ENCODE results near the gene TFF3.

TFF3 gene

DNA sequence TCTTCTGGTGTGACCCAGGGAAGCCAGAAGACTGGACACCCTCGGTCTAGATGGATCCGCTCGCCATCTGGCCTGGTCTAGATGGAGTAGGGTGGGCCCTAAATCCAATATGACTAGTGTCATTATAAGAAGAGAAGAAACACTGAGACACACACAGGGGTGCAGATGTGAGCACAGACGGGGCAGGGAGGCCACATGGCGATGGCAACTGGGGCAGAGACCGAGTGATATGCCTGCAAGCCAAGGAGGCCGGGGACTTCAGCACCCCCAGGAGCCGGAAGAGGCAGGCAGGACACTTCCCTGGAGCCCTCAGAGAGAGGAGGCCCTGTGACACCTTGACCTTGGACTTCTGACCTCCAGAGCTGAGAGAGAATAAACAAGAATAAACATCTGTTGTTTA, 5.6 kb upstream of the TFF3 start:
- DNase-seq (ENCODE audit: insufficient read length, low spot score) (no peak), FAIRE-seq (no peak)
- TF ChIP-seq, protein P1, sequence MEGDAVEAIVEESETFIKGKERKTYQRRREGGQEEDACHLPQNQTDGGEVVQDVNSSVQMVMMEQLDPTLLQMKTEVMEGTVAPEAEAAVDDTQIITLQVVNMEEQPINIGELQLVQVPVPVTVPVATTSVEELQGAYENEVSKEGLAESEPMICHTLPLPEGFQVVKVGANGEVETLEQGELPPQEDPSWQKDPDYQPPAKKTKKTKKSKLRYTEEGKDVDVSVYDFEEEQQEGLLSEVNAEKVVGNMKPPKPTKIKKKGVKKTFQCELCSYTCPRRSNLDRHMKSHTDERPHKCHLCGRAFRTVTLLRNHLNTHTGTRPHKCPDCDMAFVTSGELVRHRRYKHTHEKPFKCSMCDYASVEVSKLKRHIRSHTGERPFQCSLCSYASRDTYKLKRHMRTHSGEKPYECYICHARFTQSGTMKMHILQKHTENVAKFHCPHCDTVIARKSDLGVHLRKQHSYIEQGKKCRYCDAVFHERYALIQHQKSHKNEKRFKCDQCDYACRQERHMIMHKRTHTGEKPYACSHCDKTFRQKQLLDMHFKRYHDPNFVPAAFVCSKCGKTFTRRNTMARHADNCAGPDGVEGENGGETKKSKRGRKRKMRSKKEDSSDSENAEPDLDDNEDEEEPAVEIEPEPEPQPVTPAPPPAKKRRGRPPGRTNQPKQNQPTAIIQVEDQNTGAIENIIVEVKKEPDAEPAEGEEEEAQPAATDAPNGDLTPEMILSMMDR (IDR thresholded peaks at IDR 0.05; ENCODE audit: insufficient read depth, missing control alignments) = no peak

DNA sequence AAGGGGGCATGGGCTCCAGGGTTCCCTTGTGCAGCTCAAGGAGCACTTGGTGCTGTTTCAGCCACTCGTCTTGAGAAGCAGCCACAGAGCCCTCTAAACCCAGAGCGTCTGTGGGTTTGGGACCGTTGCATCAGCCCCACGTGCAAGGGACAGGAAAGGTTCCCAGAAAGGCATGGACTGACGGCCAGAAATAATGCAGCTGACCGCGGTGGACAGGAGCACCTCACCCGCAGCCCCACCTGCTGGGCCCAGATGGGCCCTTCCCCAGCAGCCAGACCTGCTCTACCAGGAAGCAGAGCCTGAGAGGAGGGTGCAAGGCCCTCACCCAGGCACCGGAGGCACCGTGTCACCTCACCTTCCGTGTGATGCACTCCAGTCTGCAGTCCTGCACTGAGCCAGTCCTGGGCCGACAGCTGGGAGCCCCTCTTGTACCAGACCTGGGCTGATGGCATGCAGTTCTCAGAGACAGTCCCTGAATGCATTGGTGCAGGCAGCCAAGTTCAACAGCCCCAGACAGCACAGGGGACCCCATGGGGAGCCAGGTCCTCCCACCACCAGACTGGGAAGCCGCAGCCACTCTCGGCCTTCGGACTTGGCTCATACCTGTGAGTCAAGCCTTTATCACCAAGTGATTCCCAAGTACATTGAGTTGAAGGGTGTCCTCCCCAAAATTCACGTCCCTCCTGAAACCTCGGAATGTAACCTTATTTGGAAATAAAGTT, 4.8 kb upstream of the TFF3 start:
- FAIRE-seq (no peak), DNase-seq (ENCODE audit: insufficient read length, low spot score) (no peak)
- TF ChIP-seq, protein P1 (IDR thresholded peaks at IDR 0.05; ENCODE audit: insufficient read depth, missing control alignments) = no peak

DNA sequence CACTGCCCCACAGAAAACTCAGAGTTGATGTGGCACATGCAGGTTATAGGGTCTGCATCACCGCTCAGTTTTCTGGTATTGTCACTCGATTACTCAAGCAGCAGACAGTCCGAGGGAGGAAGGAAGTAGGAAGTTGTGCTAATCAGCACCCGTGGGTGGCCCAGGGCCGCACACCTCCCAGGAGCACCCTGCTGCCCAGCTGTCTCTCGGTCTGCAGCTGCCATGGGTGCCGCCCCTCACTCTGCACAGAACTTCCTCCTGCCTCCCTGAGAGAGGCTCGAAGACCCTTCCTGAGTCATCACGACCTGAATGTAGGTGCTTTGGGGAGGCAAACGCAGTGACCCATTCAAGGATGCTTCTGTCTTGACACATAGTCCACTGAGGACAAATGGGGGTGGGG, 4.2 kb upstream of the TFF3 start:
- DNase-seq (ENCODE audit: insufficient read length, low spot score) = no peak
- TF ChIP-seq, protein P1 (IDR thresholded peaks at IDR 0.05; ENCODE audit: insufficient read depth, missing control alignments) = no peak
- FAIRE-seq = no peak

DNA sequence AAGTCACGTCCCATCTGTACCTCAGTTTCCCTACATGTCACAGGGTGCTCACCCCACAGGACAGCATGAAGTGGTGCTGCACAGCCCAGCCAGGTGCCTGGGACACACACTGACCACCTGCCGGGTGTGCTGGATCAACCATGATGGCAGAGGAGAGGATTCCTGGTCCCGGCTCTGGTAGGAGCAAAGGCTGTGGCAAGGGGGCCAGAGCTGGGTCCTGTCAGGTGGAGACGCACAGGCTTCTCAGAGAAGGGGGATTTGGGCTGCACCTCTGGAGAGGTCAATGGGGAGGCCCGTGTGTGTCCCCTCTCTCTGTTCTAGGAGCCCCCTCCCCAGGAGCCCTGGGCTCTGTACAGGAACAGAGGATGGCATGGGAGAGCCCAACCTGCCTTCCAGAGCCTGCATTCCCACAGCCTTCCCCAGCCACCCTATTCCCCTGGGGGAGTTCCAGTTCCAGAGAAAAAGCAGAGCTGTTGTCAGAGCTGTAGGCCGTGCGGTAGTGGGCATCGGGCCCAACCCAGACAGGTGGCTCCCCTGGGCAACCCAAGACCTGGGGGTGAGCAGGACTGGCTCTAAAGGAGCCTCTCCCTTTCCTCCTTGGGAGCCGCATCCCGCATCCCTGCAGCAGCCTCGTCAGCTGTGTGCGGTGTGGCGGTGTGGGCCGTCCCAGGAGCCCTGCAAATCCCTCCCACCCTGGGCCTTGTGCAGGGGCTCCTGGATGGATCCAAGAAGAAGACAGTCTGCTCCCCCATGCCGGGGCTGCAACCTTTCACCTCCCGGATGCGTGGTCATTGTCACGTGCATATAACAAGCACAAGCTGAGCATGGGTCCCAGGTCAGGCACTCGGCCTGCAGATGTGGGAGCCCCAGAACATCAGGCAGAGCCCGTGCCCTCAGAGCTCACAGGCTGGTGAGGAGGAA, 2.9 kb upstream of the TFF3 start:
- FAIRE-seq = no peak
- DNase-seq (ENCODE audit: insufficient read length, low spot score) = no peak
- TF ChIP-seq, protein P1 (IDR thresholded peaks at IDR 0.05; ENCODE audit: insufficient read depth, missing control alignments) = no peak

DNA sequence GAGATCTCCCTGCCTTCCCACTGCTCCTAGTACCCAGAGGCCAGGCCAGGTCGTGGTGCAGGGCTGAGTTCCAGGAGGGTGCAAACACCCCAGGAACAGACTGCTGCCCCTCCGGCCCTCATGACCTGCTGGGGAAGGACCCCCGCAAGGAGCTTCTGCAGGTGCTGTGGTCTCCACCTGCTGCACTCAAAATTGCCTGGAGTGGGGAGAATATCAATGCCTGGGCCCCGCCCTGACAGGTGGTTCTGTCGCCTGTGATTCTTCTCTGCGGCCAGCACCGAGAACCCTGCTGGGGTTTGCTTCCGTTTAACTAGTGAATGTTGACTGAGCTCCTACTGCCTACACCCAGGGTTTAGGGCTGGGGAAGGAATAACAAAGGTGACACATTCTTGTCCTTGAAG, 2.1 kb upstream of the TFF3 start:
- no peak for FAIRE-seq
- TF ChIP-seq, protein P1 (IDR thresholded peaks at IDR 0.05; ENCODE audit: insufficient read depth, missing control alignments) = no peak
- DNase-seq (ENCODE audit: insufficient read length, low spot score) = no peak

DNA sequence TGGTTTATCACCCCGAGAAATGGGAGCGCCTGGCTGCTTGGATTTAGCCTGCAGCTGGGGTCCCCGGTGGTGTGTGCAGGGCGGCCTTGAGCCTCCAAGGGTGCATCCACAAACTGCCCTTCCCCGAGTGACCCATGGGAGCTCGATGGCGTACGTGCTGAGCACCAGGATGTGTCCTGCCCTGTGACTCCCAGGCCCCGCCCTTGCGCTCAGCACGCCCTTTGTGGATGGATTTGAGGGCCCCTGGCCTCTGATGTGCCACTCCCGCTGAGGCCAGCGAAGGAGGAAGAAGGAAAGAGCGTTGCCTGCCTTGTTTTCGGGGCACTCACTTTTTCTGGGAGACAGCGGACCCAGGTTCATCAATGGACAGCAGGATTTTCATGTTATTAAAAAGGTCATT, 1.7 kb upstream of the TFF3 start:
- FAIRE-seq (no peak), DNase-seq (ENCODE audit: insufficient read length, low spot score) (no peak)
- TF ChIP-seq, protein P1 (IDR thresholded peaks at IDR 0.05; ENCODE audit: insufficient read depth, missing control alignments) = no peak

Data from D721Med (cell line).